ENCODE data around the gene MIR17HG.
"Not testable (repeated sequence)": the region's sequence is repeated elsewhere in the genome, so short reads cannot be mapped to it uniquely, and the experiment has no call there.

Gene MIR17HG

DNA sequence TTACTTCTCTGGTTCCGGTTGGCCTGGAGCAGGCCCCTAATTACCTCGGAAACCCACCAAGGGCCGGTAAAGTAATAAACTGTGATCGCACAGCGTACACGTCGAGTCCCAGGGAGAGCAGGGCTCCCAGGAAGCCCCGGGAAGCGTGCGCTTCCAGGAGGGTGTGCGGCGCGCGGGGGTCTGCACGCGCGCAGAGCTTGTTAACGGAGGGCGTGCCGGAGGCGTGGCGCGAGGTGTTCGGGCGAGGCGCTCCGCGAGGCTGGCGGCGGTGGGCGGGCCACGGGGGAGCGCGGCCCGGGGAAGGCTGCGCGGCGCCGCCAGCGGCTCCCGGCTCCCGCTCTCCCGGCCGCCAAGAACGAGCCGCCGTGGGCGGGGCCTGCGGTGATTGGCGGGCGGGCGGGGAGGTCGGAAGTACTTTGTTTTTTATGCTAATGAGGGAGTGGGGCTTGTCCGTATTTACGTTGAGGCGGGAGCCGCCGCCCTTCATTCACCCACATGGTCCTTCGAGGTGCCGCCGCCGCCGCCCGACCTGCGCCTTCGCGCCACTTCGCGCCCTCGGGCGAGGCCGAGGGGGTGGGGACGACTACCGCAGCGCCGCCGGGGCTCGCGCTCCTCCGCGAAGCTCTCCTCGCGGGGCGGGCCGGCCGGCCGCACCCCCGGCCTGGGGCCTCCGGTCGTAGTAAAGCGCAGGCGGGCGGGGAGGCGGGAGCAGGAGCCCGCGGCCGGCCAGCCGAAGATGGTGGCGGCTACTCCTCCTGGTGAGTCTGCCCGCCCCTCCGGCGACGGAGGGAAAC lies at the start of gene MIR17HG:
Gene MIR17HG (plus strand): TSS at position 486 of the 794 bp plus-strand sequence.
- DNase-seq: peak; percentile 77

DNA sequence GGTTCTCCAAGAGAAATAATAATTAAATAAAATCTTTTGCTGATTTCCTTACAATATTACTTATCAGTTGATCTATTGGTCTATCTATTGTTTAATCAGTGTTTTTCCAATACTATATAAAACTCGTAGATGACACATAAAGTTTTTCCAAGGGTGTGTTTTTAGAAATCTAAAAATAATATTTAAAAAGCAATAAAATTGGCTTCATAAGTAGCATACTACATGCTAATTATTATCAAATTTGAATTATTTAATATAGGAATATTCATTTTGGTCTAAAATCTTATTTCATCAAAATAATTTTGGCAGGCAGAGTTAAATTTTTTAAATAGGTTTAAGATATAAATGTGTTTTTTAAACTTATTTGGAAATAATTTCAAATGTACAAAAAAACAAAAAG lies 49.4 kb upstream of the MIR17HG start:
- DNase-seq: no peak

DNA sequence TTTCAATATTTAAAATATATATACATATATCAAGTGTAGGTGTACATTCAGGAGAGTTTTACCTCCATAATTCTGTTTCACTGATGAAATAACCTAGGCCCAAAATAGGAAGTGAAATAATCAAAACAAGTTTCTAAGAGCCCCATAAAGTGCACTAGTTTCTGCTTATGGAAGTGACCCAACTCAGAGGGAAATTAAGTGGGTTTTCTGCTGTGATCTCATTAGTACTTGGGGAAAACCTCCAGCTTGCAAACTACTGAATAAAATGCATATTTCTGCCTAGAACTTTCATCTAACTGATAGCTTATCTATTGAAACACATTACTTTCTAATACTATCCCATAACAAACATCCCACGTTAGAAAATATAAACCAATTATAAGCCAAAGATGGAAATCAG lies 45.4 kb upstream of the MIR17HG start:
- DNase-seq: no peak

- DNase-seq: no peak
Measured at GRCh38 chr13:91303031-91303430, 44.5 kb upstream of the MIR17HG start.

DNA sequence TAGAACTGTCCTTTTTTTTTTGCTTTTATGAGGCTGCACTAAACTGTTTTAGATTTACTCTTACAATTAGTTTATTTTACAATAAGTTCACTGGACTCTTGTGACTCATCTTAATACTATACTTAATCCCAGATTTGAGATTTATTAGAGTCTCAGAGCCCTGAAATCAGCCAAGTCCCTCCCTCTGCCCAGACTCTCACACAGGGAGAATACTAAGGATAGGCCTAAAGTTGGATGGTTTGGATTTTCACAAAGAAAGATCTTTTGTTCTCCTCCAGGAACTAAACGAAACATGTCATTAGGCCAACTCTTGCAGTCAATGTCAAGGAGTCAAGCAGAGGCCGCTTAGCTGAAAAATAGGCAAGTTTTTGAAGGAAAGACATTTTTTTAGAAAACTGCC lies 42.7 kb upstream of the MIR17HG start:
- no peak for DNase-seq

DNA sequence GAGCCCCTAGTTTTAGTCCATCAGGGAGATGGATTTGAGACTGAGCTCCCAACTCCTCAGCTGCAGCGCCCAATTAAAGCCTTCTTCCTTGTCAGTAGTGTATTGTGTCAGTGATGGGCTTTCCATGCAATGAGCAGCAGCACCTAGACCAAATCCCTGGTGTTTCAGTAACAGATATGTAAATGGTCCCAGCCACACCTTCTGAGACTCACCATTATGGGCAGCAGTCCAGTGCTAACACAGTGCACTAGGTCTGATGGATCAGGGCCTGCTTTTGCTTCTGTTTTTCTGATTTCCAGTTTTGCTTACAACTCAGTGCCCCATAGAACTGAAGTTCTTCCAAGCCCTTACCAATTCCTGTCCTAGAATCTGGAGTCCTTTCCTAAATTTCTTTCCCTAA lies 41.8 kb upstream of the MIR17HG start:
- DNase-seq: no peak

DNA sequence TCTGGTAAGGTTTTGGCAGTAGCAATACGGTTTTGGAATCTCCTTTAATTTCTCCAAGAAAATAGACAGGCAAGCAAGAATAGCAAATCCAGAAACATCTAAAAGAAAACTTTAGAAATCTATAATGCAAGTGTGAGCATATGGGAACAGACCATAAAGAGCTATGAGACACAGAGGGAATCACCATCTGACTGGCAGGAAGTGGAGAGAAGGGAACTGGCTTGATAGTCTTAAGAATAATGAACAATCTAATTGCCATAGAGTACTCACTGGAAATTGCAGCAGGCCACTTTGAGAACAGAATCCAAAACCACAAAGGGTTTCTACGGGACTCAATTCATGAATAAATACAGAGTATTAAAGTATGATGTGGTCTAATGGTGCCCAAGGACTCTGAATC lies 39.6 kb upstream of the MIR17HG start:
- no peak for DNase-seq

- DNase-seq: no peak
Measured at GRCh38 chr13:91308299-91308698, 39.2 kb upstream of the MIR17HG start.

- no peak for DNase-seq
Measured at GRCh38 chr13:91311491-91311890, 36.0 kb upstream of the MIR17HG start.

- DNase-seq: no peak
Measured at GRCh38 chr13:91312324-91312723, 35.2 kb upstream of the MIR17HG start.

DNA sequence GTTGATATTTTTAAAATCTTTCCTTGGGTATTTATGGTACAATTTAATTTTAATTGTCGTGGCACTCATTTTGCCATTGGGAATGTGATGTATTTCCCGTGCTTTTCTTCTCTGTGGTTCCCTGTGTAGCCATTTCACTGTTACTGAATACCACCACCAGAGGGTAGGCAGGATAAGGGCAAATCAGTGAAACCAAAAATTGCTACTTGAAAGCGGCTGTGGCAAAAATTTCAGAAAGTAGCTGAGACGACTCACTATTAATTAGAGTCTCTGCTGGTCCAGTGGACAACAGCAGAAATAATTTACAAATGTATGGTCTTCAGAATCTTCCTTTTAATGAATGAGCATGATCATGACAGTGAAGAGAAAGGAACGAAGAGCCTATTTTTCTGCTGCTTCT lies 34.4 kb upstream of the MIR17HG start:
- DNase-seq: peak; percentile 9

DNA sequence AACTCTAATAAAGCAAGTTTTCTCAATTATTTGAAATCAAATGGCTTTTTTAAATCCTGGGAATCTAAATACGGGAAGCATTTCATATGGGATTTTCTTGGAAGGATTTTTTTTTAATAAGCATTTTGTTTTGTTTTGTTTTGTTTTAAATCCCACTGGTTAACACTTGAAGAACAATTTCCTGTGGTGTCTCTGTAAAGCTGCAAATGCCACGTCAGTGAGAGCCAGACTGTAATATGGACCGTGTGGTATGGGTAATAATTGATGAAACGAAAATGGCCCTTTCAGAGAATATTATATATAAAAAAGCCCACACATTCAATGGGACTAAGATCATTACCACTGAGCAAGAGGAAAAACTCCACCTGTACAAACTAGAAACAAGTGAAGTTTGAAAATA lies 33.9 kb upstream of the MIR17HG start:
- no peak for DNase-seq

- DNase-seq: no peak
Measured at GRCh38 chr13:91314888-91315287, 32.6 kb upstream of the MIR17HG start.

DNA sequence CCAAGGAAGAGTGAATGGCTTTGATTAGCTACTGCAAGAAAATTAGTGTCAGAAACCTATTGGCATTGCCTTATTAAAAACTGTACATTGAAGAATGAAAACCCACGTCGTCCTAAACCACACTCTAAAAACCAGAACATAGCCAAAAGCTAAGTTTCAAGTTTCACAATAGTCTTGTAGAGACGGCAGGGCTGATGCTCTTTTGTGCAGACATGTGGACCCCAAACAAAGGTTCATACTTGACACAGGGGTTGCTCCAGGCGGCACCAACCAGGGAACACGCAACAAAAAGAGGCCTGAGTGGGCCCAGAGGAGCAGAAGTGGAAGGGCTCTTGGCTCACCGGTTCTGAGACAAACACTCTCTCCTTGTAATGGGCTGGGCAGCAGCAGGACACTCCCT lies 28.6 kb upstream of the MIR17HG start:
- DNase-seq: no peak

- no peak for DNase-seq
Measured at GRCh38 chr13:91319996-91320395, 27.5 kb upstream of the MIR17HG start.

DNA sequence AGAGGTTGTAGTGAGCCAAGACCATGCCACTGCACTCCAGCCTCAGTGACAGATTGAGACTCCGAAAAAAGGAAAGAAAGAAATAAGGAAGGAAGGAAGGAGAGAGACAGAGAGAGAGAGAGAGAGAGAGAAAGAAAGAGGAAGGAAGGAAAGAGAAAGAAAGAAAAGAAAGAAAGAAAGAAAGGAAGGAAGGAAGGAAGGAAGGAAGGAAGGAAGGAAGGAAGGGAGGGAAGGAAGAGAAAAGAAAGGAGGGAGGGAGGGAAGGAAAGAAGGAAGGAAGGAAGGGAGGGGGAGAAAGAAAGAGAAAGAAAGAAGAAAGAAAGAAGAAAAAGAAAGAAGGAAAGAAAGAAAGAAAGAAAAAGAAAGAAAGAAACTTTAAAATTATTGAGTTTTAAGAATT lies 26.5 kb upstream of the MIR17HG start:
- not testable (repeated sequence) for DNase-seq

DNA sequence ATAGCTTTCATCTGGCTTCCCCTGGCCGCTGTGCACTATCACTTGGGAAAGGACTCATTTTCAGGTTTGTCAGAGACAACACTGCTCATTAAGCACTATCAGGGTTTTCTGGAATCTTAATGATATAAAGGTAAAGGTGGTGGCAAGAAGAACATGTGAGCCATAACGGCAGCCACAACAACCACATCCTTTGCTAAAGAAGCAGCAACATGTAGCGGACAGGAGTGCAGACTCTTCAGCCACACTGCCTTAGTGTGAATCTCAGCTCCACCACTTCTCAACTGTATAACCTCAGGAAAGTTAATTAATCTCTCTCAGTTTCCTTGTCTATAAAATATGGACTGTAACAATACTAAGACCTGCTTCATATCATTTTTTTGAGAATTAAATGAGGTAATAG lies 24.1 kb upstream of the MIR17HG start:
- no peak for DNase-seq

GRCh38 chr13:91326146-91326545 lies 21.3 kb upstream of the MIR17HG start:
- no peak for DNase-seq

GRCh38 chr13:91328726-91329125 lies 18.8 kb upstream of the MIR17HG start:
- no peak for DNase-seq

DNA sequence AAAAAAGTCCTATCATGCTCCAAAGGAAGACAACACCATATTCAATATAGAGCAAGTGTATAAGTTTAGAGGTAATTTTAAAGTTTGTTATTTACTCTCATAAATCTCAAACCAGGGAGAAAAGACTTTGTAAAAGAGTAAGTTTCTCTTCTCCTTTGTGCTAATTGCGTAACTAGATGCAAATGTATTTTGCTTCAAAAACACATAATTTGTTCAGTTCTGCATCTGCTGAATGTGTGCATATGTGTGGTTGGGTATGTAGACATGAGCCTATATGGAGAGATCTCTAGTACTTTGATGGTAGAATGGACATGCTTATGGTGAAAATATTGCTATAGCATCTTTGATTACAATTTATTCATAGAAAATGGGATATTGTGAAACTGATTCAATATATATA lies 17.8 kb upstream of the MIR17HG start:
- DNase-seq: no peak

DNA sequence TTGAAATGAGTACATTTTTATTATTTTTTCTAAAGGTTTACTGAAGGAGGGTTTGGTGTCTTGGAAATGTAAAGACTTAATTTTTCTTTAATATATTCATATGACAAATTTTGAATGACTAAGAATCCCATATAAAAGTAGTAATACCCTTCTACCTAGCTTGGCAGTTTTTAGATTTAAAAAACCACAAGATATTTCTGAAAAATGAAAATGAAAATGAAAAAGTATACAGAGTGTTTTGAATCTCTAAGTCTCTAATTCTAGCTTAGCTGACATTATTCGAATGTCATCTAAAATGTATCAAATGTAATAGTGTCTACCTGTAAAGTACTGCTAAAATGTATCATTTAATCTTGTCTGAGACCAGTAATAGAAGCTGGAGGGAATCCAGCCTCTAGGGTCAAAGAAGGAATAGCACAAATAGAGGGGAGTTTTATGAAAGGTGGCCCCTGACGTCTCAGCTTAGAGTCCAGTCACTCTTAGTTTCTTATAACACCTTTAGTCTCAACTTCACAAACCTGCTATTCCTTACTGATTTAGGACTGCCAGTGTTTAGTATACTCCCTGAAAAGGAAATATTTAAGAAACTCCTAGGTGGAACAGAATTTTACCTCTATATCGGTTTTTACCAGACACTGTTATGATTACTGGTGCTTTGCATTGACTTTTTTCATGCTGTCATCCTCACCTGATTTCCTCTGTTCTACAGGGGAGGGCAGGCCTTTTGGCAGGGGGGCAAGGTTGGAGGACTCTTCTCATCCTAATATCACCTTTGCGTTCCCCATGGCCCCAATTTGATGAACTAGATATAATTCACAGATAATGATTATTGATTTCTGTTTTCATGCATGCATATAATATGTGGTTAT lies 16.2 kb upstream of the MIR17HG start:
- no peak for DNase-seq

- no peak for DNase-seq
Measured at GRCh38 chr13:91346062-91346461, 1.4 kb upstream of the MIR17HG start.

DNA sequence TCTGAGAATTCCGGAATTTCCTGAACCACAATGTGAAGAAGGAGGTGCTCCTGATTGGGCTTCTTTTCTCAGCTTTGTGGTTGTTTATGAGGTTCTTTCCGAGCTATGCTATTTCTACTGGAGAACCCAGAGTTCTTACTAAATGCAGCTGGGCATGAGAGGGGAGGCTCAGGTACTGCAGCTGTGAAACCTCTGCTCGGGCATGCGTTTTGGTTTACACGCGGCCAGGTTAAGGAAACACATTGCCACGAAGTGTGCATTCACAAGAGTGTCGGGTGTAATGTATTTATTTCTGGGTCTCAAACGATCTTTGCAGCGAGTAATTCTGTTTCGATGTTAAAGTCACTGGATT lies 661 bp upstream of the MIR17HG start:
- peak; percentile 33 for DNase-seq

Measured in activated gamma-delta T cell treated with Interleukin-2 at 50 U/mL for 16 hours (primary cell).